HG03571 (cell line): ENCODE measurements around the gene LRRK1.

ENCODE experiments used
- ATAC-seq: cut with Tn5 transposase; IDR thresholded peaks from one replicate; pipeline ENCODE4 v1.9.1; 2021; ENCODE audit not compliant: unreplicated experiment

The LRRK1 gene

GRCh38 chr15:100918690-100919480, at the start of gene LRRK1:
Gene LRRK1, plus strand, starts transcription at chr15:100919357. Its CDS starts 5,276 bp downstream, at chr15:100924633.
- no peak for ATAC-seq

GRCh38 chr15:100873029-100873677, 46.0 kb upstream of the LRRK1 start:
- no peak for ATAC-seq

GRCh38 chr15:100875495-100875894, 43.7 kb upstream of the LRRK1 start:
- ATAC-seq: no peak

GRCh38 chr15:100875976-100876375, 43.2 kb upstream of the LRRK1 start:
- ATAC-seq: no peak

GRCh38 chr15:100877551-100877950, 41.6 kb upstream of the LRRK1 start:
- ATAC-seq: no peak

GRCh38 chr15:100878130-100878529, 41.0 kb upstream of the LRRK1 start:
- ATAC-seq: no peak

GRCh38 chr15:100878648-100879047, 40.5 kb upstream of the LRRK1 start:
- no peak for ATAC-seq

GRCh38 chr15:100879061-100879463, 40.1 kb upstream of the LRRK1 start:
- ATAC-seq: no peak

- ATAC-seq: no peak
Measured at GRCh38 chr15:100879464-100880138, 39.6 kb upstream of the LRRK1 start, which contains the start of gene ALDH1A3. Gene ALDH1A3, plus strand, starts transcription at chr15:100879831. Its CDS starts 77 bp downstream, at chr15:100879908.

GRCh38 chr15:100880139-100880896, 38.8 kb upstream of the LRRK1 start:
- no peak for ATAC-seq

GRCh38 chr15:100880897-100881242, 38.3 kb upstream of the LRRK1 start:
- no peak for ATAC-seq

GRCh38 chr15:100881573-100882336, 37.4 kb upstream of the LRRK1 start:
- ATAC-seq: no peak

GRCh38 chr15:100885116-100885515, 34.0 kb upstream of the LRRK1 start:
- ATAC-seq: no peak

- ATAC-seq: no peak
Measured at GRCh38 chr15:100885811-100886210, 33.3 kb upstream of the LRRK1 start.

GRCh38 chr15:100887211-100887913, 31.8 kb upstream of the LRRK1 start:
- ATAC-seq: no peak

GRCh38 chr15:100889385-100890050, 29.6 kb upstream of the LRRK1 start:
- no peak for ATAC-seq

GRCh38 chr15:100890051-100890720, 29.0 kb upstream of the LRRK1 start:
- ATAC-seq: no peak

GRCh38 chr15:100890850-100891249, 28.3 kb upstream of the LRRK1 start:
- ATAC-seq: no peak
